ENCODE data around the gene PTPRR. TPM values are rescaled to one million over a fixed set of nuclear protein-coding genes. Genes with fewer than 3 reads are reported as not detected.

Gene PTPRR
- total RNA-seq, 1 experiment from 2014 or later: 1.3 TPM

- Mint-ChIP-seq H3K36me3 (ENCODE audit: insufficient read depth, unreplicated experiment) (no peaks in the 10 kb centered on the region), H3K4me1 (ENCODE audit: low read depth, unreplicated experiment) (no peaks in the 10 kb centered on the region), H3K27ac (ENCODE audit: unreplicated experiment) (no peak overlapping the region), H3K9me3 (ENCODE audit: unreplicated experiment) (no peaks in the 10 kb centered on the region), H3K4me3 (ENCODE audit: unreplicated experiment) (no peak overlapping the region), H3K27me3 (ENCODE audit: insufficient read depth, unreplicated experiment) (peaks cover 3% of the 10 kb centered on the region)
- Histone ChIP-seq H3K4me1 (no peaks in the 10 kb centered on the region), H3K4me3 (ENCODE audit: low read depth, low read length) (no peak overlapping the region), H3K27me3 (replicated peaks; ENCODE audit: control insufficient read depth, insufficient read depth, low read length) (no peaks in the 10 kb centered on the region), H3K36me3 (ENCODE audit: control insufficient read depth, insufficient read depth, low read length) (no peaks in the 10 kb centered on the region), H3K9me3 (no peaks in the 10 kb centered on the region)
- CTCF ChIA-PET: no interaction called here
- TF ChIP-seq CTCF (IDR thresholded peaks at IDR 0.05; ENCODE audit: insufficient read depth in 1 of 2, low read depth in 1 of 2, low read length in 1 of 2, severe bottlenecking in 1 of 2, unreplicated experiment in 1 of 2): no peak
- POLR2A ChIA-PET: no interaction called here
- no TSS peak for BruUV-seq (replicated peaks)
- intact Hi-C loops (cut with micrococcal nuclease; ENCODE audit: unreplicated experiment): no loop called here
- no peak for DNase-seq
Measured at GRCh38 chr12:70960484-70960883, 39.9 kb upstream of the PTPRR start.

GRCh38 chr12:70955415-70955814 is 34.9 kb upstream of the PTPRR start:
- Mint-ChIP-seq H3K9me3 (ENCODE audit: unreplicated experiment) (no peaks in the 10 kb centered on the region), H3K4me3 (ENCODE audit: unreplicated experiment) (no peak overlapping the region), H3K36me3 (ENCODE audit: insufficient read depth, unreplicated experiment) (no peaks in the 10 kb centered on the region), H3K27me3 (ENCODE audit: insufficient read depth, unreplicated experiment) (peaks cover 3% of the 10 kb centered on the region), H3K27ac (ENCODE audit: unreplicated experiment) (no peak overlapping the region), H3K4me1 (ENCODE audit: low read depth, unreplicated experiment) (no peaks in the 10 kb centered on the region)
- TF ChIP-seq CTCF (IDR thresholded peaks at IDR 0.05; ENCODE audit: insufficient read depth in 1 of 2, low read depth in 1 of 2, low read length in 1 of 2, severe bottlenecking in 1 of 2, unreplicated experiment in 1 of 2): no peak
- no peaks in the 10 kb centered on the region for H3K9me3 ChIP-seq
- no peaks in the 10 kb centered on the region for H3K4me1 ChIP-seq
- ChIA-PET POLR2A (no interaction called here), CTCF (no interaction called here)
- no peak overlapping the region for H3K4me3 ChIP-seq (ENCODE audit: low read depth, low read length)
- no peak for DNase-seq
- BruUV-seq (replicated peaks): no TSS peak
- no peaks in the 10 kb centered on the region for H3K36me3 ChIP-seq (ENCODE audit: control insufficient read depth, insufficient read depth, low read length)
- H3K27me3 ChIP-seq (replicated peaks; ENCODE audit: control insufficient read depth, insufficient read depth, low read length): no peaks in the 10 kb centered on the region
- intact Hi-C loops (cut with micrococcal nuclease; ENCODE audit: unreplicated experiment): no loop called here

- Mint-ChIP-seq H3K9me3 (ENCODE audit: unreplicated experiment) (no peaks in the 10 kb centered on the region), H3K36me3 (ENCODE audit: insufficient read depth, unreplicated experiment) (no peaks in the 10 kb centered on the region), H3K4me1 (ENCODE audit: low read depth, unreplicated experiment) (no peaks in the 10 kb centered on the region), H3K4me3 (ENCODE audit: unreplicated experiment) (no peak overlapping the region), H3K27me3 (ENCODE audit: insufficient read depth, unreplicated experiment) (peaks cover 3% of the 10 kb centered on the region), H3K27ac (ENCODE audit: unreplicated experiment) (no peak overlapping the region)
- CTCF ChIA-PET: no interaction called here
- DNase-seq: no peak
- intact Hi-C loops (cut with micrococcal nuclease; ENCODE audit: unreplicated experiment): no loop called here
- BruUV-seq (replicated peaks): no TSS peak
- H3K4me3 ChIP-seq (ENCODE audit: low read depth, low read length): no peak overlapping the region
- no peaks in the 10 kb centered on the region for H3K9me3 ChIP-seq
- H3K4me1 ChIP-seq: no peaks in the 10 kb centered on the region
- POLR2A ChIA-PET: no interaction called here
- no peak for TF ChIP-seq CTCF (IDR thresholded peaks at IDR 0.05; ENCODE audit: insufficient read depth in 1 of 2, low read depth in 1 of 2, low read length in 1 of 2, severe bottlenecking in 1 of 2, unreplicated experiment in 1 of 2)
- H3K36me3 ChIP-seq (ENCODE audit: control insufficient read depth, insufficient read depth, low read length): no peaks in the 10 kb centered on the region
- no peaks in the 10 kb centered on the region for H3K27me3 ChIP-seq (replicated peaks; ENCODE audit: control insufficient read depth, insufficient read depth, low read length)
Measured at GRCh38 chr12:70950451-70950850, 29.9 kb upstream of the PTPRR start.
